ENCODE results near the gene STEAP1B. TPM values are rescaled to one million over a fixed set of nuclear protein-coding genes. Genes with fewer than 3 reads are reported as not detected.
A peak's percentile ranks its signal among the peaks of the same experiment; 100 is the strongest.

STEAP1B gene
- total and polyA plus RNA-seq, 8 donors, result not detected

DNA sequence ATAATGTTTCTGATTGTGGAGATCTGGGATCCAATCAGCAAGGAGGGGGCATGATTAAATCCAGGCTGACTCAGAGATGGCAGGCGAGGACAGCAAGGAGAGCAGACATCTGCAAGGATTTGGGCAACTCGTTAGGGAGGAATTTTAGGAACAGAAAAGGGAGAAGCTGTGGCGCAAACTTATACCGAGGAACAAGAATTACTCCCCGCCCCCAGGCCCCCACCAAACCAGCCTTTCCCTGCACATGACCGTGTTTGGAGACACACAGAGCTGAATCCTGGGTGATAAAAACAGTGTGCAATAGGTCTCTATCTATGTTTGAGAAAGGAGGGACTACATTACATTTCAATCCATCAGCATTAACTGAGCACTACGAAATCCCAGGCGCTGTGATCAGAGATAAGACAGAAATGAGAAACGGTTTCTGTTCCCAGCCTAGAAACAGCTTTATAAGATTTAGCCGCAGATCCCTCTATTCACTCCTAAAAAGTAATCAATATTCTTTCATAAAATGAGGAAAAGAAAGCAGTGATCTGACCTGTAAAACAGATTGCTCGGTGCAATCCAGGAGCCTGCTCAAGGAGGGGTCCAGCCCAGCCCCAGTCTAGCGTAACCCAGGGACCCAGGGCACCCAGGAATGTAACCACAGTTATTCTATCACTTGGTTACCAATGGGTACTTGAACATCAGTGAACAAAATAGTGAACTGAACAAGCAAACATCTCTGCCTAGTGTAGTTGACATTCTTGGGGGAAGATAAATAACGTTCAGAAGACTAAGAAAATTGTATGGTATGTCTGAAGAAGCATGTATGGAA is 105.9 kb downstream of the STEAP1B start:
- H3K4me1 ChIP-seq, result no peaks in the 10 kb centered on the region
- no peak for FAIRE-seq
- TF ChIP-seq, protein P1, sequence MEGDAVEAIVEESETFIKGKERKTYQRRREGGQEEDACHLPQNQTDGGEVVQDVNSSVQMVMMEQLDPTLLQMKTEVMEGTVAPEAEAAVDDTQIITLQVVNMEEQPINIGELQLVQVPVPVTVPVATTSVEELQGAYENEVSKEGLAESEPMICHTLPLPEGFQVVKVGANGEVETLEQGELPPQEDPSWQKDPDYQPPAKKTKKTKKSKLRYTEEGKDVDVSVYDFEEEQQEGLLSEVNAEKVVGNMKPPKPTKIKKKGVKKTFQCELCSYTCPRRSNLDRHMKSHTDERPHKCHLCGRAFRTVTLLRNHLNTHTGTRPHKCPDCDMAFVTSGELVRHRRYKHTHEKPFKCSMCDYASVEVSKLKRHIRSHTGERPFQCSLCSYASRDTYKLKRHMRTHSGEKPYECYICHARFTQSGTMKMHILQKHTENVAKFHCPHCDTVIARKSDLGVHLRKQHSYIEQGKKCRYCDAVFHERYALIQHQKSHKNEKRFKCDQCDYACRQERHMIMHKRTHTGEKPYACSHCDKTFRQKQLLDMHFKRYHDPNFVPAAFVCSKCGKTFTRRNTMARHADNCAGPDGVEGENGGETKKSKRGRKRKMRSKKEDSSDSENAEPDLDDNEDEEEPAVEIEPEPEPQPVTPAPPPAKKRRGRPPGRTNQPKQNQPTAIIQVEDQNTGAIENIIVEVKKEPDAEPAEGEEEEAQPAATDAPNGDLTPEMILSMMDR (IDR thresholded peaks at IDR 0.05), result no peak
- no peaks in the 10 kb centered on the region for H3K27me3 ChIP-seq
- no peak overlapping the region for H3K27ac ChIP-seq
- H3K4me3 ChIP-seq, result no peak overlapping the region
- peak in 1 of 4 donors; percentile 40 for ATAC-seq
- WGBS, 2 donors, result 65% methylated on average over 13 of the region's 13 CpGs
- H3K9me3 ChIP-seq, result no peaks in the 10 kb centered on the region
- no peak for DNase-seq
- intact Hi-C loops (cut with DNase I), result no loop called here
- no peaks in the 10 kb centered on the region for H3K36me3 ChIP-seq

DNA sequence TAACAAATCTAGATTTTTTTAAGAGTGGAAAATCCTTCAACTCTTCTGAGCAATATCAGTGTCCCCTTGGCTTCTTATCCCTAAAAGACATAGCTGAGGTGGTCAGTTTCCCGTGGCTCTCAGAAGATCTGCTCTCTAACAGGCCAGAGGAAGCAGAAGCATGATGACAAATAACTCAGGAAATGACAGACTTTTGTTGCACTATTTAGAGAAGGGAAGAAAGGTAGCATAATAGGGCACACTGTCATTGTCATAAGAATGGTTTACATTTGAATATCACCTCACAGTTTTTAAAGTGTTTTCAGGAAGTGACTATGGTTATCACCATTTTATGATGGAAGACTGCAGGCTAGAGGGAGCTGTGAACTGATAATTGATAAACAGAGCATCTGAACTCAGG is 109.5 kb downstream of the STEAP1B start:
- intact Hi-C loops (cut with DNase I), result no loop called here
- no peak for FAIRE-seq
- no peak for ATAC-seq
- DNase-seq, result no peak
- WGBS, 2 donors, result 62 to 76% methylated on average over 1 of the region's 1 CpG
- H3K36me3 ChIP-seq, result no peaks in the 10 kb centered on the region
- H3K27me3 ChIP-seq, result no peaks in the 10 kb centered on the region
- TF ChIP-seq, protein P1 (IDR thresholded peaks at IDR 0.05), result no peak
- H3K4me3 ChIP-seq, result no peak overlapping the region
- H3K27ac ChIP-seq, result no peak overlapping the region
- no peaks in the 10 kb centered on the region for H3K4me1 ChIP-seq
- no peaks in the 10 kb centered on the region for H3K9me3 ChIP-seq

DNA sequence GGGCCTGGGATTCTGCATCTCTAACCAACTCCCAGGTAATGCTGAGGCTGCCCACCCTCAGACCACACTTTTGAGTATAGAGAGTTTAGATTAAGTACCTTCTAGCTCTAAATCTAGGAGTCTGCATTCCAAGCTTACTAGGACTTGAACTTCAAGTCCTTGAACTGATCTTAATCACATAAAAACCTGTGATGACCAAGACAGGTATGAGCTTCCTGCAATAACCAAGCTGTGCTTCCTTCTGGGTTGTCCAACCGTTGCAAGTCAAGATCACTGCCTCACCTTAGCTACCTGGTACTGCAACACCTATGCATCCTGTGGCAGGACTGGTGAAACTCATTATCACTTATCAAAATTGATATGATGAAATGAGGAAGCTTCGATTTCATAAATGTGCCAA is 110.1 kb downstream of the STEAP1B start:
- no peaks in the 10 kb centered on the region for H3K4me1 ChIP-seq
- no peaks in the 10 kb centered on the region for H3K36me3 ChIP-seq
- FAIRE-seq, result no peak
- no peak for ATAC-seq
- no peaks in the 10 kb centered on the region for H3K9me3 ChIP-seq
- no peak overlapping the region for H3K4me3 ChIP-seq
- intact Hi-C loops (cut with DNase I), result no loop called here
- no peak for DNase-seq
- 85 to 87% methylated on average over 2 of the region's 2 CpGs for WGBS, 2 donors
- no peaks in the 10 kb centered on the region for H3K27me3 ChIP-seq
- TF ChIP-seq, protein P1 (IDR thresholded peaks at IDR 0.05), result no peak
- no peak overlapping the region for H3K27ac ChIP-seq

DNA sequence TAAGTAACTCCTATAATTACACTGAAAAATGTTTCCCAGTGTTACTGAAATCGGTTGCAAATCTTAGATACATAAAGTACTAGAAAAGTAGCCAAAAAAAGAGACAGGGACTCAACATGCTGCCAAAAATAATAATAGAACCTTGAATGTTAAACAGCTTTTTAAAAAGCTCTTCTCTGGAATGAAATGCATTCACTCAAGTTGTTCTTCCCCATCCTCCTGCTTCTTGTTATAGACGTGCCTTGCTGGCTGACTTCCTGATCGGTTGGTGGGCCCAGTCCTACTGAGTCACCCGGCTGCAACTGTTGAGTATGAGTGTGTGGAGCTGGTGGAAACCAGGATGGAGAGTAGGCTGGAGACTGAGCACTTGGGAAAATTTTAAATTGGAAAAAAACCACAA is 112.4 kb downstream of the STEAP1B start:
- Histone ChIP-seq H3K4me3 (no peak overlapping the region), H3K36me3 (no peaks in the 10 kb centered on the region), H3K27ac (no peak overlapping the region), H3K4me1 (no peaks in the 10 kb centered on the region), H3K9me3 (no peaks in the 10 kb centered on the region), H3K27me3 (no peaks in the 10 kb centered on the region)
- TF ChIP-seq, protein P1 (IDR thresholded peaks at IDR 0.05), result no peak
- intact Hi-C loops (cut with DNase I), result no loop called here
- ATAC-seq (no peak), FAIRE-seq (no peak), DNase-seq (no peak)
- 67 to 78% methylated on average over 4 of the region's 4 CpGs for WGBS, 2 donors

DNA sequence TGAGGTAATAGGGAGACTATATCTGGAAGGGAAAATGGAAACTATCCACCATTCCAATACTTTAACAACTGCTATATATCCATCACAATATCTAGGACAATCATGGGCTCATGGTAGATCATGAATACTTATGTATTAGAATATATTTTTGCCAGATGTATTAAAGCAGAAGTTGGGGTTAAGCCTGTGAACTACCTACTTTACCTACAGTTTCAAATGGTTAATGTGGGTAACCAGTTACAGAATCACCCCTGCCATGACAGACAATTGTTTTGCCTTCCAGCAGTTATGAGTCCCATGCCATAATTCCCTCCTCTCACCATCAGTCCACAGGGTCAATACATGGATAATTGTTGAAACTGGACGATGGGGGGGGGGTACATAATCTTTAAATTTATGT is 113.1 kb downstream of the STEAP1B start:
- H3K4me3 ChIP-seq, result no peak overlapping the region
- no peaks in the 10 kb centered on the region for H3K9me3 ChIP-seq
- intact Hi-C loops (cut with DNase I), result no loop called here
- ATAC-seq (no peak), DNase-seq (no peak), FAIRE-seq (no peak)
- H3K4me1 ChIP-seq, result no peaks in the 10 kb centered on the region
- 88 to 94% methylated on average over 1 of the region's 1 CpG for WGBS, 2 donors
- no peak overlapping the region for H3K27ac ChIP-seq
- H3K36me3 ChIP-seq, result no peaks in the 10 kb centered on the region
- TF ChIP-seq, protein P1 (IDR thresholded peaks at IDR 0.05), result no peak
- no peaks in the 10 kb centered on the region for H3K27me3 ChIP-seq
